Measurements from ENCODE around the gene RINL.

GRCh38 chr19:38826856-38827551, 51.1 kb downstream of the RINL start:
- TF ChIP-seq CTCF (IDR thresholded peaks at IDR 0.05; ENCODE audit: borderline replicate concordance, extremely low read depth, low read length, poor library complexity, severe bottlenecking) (no peak), EZH2 (IDR thresholded peaks at IDR 0.05; ENCODE audit: borderline replicate concordance, low read depth, low read length, severe bottlenecking) (no peak)

Data from DND-41 (cell line).